NOMO-1 treated with dmso at 0.1 percent for 144 hours (cell line): Measurements from ENCODE around the gene IL15RA.
"Not testable (repeated sequence)": the region's sequence is repeated elsewhere in the genome, so short reads cannot be mapped to it uniquely, and the experiment has no call there.

ENCODE experiments used
- DNase-seq: peaks from one replicate; lab custom pipeline; 2025; ENCODE audit not compliant: unreplicated experiment; lab: John Stamatoyannopoulos, UW

The IL15RA gene

GRCh38 chr10:6006546-6006945 is 29.2 kb upstream of the IL15RA start:
- no peak for DNase-seq

GRCh38 chr10:6005856-6006395 is 28.6 kb upstream of the IL15RA start:
- no peak for DNase-seq

DNA sequence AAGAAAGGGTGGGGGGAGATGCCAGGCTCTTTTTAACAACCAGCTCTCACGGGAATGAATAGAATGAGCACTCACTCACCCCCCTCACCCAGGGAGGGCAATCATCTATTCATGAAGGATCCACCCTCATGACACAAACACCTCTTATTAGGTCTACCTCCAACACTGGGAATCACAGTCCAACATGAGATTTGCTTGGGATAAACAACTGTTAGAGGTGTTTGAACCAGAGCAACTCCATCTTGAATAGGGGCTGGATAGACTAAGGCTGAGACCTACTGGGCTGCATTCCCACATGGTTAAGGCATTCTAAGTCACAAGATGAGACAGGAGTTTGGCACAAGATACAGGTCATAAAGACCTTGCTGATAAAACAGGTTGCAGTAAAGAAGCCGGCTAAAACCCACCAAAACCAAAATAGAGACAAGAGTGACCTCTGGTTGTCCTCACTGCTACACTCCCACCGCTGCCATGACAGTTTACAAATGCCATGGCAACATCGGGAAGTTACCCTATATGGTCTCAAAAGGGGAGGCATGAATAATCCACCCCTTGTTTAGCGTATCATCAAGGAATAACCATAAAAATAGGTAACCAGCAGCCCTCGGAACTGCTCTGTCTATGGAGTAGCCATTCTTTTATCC is 27.9 kb upstream of the IL15RA start:
- DNase-seq = not testable (repeated sequence)

DNA sequence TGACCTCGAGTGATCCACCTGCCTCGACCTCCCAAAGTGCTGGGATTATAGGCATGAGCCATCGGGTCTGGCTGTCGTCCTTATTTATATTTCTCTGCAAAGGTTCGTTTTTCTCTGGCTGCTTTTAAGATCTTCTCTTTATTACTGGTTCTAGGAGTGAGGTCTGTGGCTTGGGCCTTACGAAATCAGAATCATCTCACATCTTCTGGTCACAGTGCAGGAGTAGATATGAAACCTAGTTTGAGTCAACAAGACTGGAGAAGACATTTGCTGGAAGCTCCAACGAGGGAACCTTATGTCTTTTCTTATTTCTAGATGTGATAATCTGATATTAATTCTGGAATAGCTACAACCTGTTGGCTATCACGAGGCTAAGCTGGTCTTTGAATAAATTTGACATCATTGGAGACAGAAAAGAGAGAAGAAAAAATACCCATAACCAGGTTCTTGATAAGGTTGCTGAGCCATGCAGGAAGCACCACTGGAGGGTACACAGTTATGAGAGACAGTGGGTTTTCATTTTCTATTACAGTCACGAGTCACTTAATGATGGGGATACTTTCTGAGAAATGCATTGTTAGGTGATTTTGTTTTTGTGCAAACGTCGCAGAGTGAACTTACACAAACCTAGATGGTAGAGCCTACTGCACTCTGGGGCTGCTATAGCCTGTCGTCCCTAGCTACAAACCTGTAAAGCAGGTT is 25.6 kb upstream of the IL15RA start:
- DNase-seq = no peak

GRCh38 chr10:5999440-6000165 is 22.3 kb upstream of the IL15RA start:
- no peak for DNase-seq

DNA sequence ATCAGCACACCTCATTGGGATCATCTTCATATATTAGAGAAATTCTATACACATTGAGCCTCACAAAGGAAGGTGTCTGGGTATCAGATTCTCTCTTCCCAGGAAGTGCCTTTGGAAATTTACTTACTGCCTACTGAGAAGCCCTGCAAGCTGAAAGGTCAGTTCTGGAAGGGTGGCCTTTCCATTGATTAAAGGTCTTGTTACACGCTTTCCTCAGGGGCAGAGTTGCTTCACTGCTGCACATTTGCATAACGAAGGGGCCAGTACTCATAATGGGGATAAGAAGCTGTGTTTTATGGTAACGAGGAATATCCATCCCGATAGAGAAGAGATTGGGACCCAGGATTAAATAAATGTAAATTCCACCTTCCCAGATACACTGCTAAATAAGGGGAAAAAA is 19.4 kb upstream of the IL15RA start:
- no peak for DNase-seq

DNA sequence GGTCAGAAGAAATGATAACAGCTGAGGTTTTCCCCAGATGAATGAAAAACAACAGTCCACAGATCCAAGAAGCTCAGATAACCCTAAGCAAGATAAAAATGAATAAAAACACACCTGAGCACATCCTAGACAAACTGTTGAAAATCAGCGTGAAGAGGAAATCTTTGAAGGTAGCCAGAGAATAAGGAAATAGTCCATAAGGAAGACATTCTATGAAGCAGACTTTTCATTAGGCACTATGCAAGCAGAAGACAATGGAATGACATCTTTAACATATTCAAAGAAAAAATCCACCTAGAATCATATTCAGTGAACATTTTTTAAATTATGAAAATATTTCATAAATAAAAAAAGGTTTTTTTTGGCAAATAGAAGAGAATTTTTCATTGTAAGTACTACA is 15.1 kb upstream of the IL15RA start:
- DNase-seq = no peak

DNA sequence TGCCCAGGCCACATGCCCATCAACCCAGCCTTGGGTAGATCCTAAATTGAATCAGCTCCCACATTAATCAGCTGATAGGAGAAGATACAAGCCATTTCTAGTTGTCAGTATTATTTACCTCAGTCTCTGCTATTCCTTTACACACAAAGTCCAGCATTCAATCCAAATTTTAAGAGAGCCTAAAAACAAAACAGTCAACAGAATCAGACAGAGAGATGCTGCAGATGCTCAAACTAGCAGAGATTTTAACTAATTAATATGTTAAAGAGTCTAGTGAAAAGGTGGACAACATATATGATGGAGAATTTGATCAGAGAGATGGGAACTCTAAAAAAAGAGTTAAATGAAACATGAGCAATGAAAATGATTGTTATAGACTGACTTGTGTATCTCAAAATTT is 14.4 kb upstream of the IL15RA start:
- no peak for DNase-seq

DNA sequence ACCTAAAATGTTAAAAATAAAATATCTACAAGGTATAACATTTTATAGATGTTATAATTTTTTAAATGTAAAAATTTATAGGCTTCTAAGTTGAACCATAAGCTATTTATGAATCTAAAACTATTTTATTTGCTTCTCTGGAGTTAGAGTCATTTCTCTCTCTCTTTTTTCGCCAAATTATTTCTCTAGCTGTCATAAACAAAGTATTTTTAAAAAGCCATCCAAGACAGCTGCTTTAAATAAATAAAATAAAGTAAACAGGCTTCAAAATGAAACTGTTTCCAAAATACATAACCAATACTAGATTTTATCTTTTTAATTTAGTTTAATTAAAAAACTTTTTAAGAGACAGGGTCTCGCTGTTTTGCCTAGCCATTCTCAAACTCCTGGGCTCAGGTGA is 12.4 kb upstream of the IL15RA start:
- no peak for DNase-seq

DNA sequence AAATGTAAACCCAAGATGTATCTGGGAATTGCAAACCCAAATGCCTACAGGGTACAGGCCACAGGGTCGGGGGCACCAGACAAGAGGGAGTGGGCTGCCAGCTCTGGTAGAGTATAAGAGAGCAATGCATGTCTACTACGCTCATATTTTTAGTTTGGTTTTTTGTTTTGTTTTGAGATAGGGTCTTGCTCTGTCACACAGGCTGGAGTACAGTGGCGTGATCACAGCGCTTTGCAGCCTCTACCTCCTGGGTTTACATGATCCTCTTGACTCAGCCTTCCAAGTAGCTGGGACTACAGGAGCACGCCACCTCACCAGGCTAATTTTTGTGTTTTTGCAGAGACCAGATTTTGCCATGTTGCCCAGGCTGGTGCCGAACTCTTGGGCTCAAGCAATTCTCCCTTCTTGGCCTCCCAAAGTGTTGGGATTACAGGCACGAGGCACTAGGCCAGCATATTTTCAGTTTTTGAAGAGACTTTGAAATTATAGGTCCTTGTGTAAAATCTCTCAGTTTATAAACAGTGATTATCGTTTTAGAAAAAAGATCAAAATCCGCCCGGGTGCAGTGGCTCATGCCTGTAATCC is 11.1 kb upstream of the IL15RA start:
- no peak for DNase-seq

GRCh38 chr10:5987747-5988146 is 10.4 kb upstream of the IL15RA start:
- DNase-seq = no peak

DNA sequence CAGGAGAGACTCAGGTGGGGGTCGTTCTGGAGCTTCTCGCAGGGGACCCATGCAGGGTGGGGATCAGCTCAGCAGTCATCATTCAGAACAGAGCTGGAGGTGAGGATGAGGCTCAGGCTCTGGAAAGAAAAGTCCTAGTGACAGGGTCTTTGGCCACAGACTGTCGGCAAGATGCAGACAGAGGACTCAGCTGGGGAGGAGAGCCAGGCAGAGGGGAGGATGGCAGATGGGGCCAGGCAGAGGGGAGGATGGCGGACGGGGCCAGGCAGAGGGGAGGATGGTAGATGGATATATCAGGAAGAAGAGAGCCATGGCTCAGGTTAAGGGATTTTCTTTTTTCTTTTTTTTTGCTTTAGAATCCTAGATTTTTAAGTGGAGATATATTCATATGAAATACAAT is 7.7 kb upstream of the IL15RA start:
- DNase-seq = no peak

GRCh38 chr10:5983774-5984173 is 6.4 kb upstream of the IL15RA start:
- no peak for DNase-seq

- DNase-seq = no peak
Observed at GRCh38 chr10:5981529-5981928, 4.2 kb upstream of the IL15RA start.

DNA sequence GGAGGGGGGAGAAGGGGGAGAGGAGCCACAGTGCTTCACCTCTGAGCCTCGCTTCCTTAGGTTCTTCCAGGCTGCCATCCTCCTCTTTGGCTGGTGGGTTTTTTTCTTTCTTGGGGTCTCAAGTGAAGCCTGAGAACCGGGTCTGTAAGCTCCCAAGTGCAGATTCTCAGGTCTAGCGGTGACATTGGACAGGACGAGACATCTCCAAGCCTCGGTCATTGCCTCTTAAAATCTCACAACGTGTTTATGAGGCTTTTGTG is 817 bp upstream of the IL15RA start:
- no peak for DNase-seq

- no peak for DNase-seq
Observed at GRCh38 chr10:5976512-5977470, 552 bp downstream of the IL15RA start.

- DNase-seq = peak; percentile 11
Observed at GRCh38 chr10:5975641-5976473, 1.5 kb downstream of the IL15RA start.

DNA sequence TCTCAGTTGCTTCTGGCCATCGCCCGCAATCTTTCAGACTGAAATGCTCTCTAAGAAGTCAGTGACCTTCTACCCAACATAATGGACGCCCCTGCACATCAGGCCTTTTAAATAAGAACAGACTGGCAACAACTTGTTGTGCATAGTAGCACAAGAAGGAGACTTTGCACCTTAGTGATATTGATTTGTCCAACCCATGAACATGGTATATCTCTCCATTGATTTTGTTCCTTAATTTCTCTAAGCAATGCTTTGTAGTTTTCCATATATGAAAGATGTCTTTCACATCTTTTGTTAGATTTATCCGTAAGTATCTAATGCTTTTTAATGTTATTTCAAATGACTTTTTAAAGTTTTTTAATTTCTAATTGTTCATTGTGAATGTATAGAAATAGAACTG is 4.3 kb downstream of the IL15RA start:
- DNase-seq = no peak

DNA sequence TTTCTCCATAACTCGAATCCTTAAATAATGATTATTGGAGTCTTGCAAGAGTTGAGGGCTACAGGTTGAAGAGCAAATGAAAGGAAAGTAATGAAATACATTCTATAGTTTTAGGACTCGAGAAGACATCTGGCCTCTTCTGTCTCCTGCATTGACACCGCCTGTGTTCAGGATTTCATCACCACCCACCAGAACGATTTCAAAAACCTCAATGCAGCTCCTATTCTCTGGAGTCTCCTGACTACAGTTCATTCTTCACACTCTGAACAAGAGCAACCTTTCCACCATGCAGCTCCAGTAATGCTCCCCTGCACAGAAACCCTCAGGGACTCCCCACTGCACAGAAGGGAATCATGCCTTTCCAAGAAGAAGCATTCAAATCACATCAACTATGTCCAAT is 5.5 kb downstream of the IL15RA start:
- no peak for DNase-seq

DNA sequence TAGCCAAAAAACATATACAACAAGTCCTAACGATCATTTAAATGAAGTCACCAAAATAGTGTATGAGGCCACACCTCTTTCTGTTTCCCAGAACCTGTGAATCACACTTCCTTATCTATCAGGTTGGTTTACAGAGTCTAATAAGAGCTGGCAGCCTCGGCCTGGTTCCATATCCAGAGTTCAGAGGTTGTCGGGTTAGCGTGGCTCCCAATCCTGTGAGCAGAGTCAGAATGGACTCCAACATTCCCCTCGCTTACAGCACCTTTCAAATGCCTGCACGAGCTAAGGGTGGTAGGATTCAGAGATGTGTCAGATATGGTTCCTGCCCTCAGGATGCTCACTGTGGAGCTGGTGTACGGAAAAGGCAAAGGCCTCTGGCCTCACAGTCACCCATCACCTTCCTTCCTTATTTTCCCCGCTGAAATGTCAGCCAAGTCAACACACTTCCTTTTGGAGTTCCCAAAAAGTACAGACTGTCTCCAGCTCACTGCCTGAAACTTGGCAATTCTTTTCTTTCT is 6.0 kb downstream of the IL15RA start:
- DNase-seq = no peak
